PC-9 (cell line): ENCODE results near the gene SYT2.

Experiments
- CTCF ChIP-seq: fragments of 200-600 bp; sonication (generic); conservative IDR thresholded peaks from 2 replicates; pipeline ENCODE4 v1.6.1; 2017; ENCODE audit warnings: mixed run types, antibody characterized with exemption, mild to moderate bottlenecking, moderate library complexity
- EZH2 ChIP-seq: fragments of 200-600 bp; sonication (generic); IDR thresholded peaks from 2 replicates; pipeline ENCODE4 v1.8.0; 2017; ENCODE audit warnings: antibody characterized with exemption, low read depth

- no peak for TF ChIP-seq CTCF
- TF ChIP-seq EZH2, result no peak
Observed at GRCh38 chr1:202642212-202642611, 68.0 kb downstream of the SYT2 start.
